SK-N-SH treated with all-trans-retinoic acid at 6 μM for 48 hours (cell line): ENCODE data around the gene RNF43.

Experiments
- ATAC-seq: fragments of 200-7000 bp; cut with Tn5 transposase; 3 replicates; pipeline ENCODE4 v1.9.1; 2020; ENCODE audit warnings: mild to moderate bottlenecking, moderate library complexity
- BACH2 ChIP-seq: fragments of 250-450 bp; sonication (Bioruptor Pico); IDR thresholded peaks from 2 replicates; pipeline ENCODE4 v1.9.0; 2021; ENCODE audit warnings: mild to moderate bottlenecking, borderline replicate concordance
- CREB5 ChIP-seq: fragments of 250-450 bp; sonication (Bioruptor Pico); IDR thresholded peaks from 2 replicates; pipeline ENCODE4 v1.5.1; 2020; ENCODE audit warnings: low read depth, mild to moderate bottlenecking, moderate library complexity
- CSDC2 ChIP-seq: fragments of 250-450 bp; sonication (Bioruptor Pico); IDR thresholded peaks from 2 replicates; pipeline ENCODE4 v1.5.0; 2020; ENCODE audit warnings: mild to moderate bottlenecking, moderate library complexity
- ESRRG ChIP-seq: fragments of 250-450 bp; sonication (Bioruptor Pico); IDR thresholded peaks from 2 replicates; pipeline ENCODE4 v1.6.1; 2021; ENCODE audit warnings: mild to moderate bottlenecking
- GLIS3 ChIP-seq: fragments of 250-450 bp; sonication (Bioruptor Pico); IDR thresholded peaks from 2 replicates; pipeline ENCODE4 v1.5.0; 2020; ENCODE audit warnings: mild to moderate bottlenecking, moderate library complexity
- ISL1 ChIP-seq: fragments of 250-450 bp; sonication (Bioruptor Pico); IDR thresholded peaks from 2 replicates; pipeline ENCODE4 v2.1.2; 2022; ENCODE audit warnings: mild to moderate bottlenecking, moderate library complexity
- OSR1 ChIP-seq: fragments of 250-450 bp; sonication (Bioruptor Pico); IDR thresholded peaks from 2 replicates; pipeline ENCODE4 v1.8.0; 2022; ENCODE audit warnings: moderate library complexity, mild to moderate bottlenecking, inconsistent platforms
- PATZ1 ChIP-seq: fragments of 250-450 bp; sonication (Bioruptor Pico); IDR thresholded peaks from 2 replicates; pipeline ENCODE4 v1.8.0; 2020; ENCODE audit warnings: mild to moderate bottlenecking, moderate library complexity, borderline replicate concordance
- PPARA ChIP-seq: fragments of 250-450 bp; sonication (Bioruptor Pico); IDR thresholded peaks from 2 replicates; pipeline ENCODE4 v1.5.0; 2020; ENCODE audit warnings: mild to moderate bottlenecking, borderline replicate concordance
- SNAI2 ChIP-seq: fragments of 250-450 bp; sonication (Bioruptor Pico); IDR thresholded peaks from 2 replicates; pipeline ENCODE4 v1.5.0; 2020; ENCODE audit warnings: mild to moderate bottlenecking, moderate library complexity
- TCF4 ChIP-seq: fragments of 250-450 bp; sonication (Bioruptor Pico); IDR thresholded peaks from 2 replicates; pipeline ENCODE4 v1.8.0; 2021; ENCODE audit warnings: mild to moderate bottlenecking, moderate library complexity, borderline replicate concordance
- TOX ChIP-seq: fragments of 250-450 bp; sonication (Bioruptor Pico); IDR thresholded peaks from 2 replicates; pipeline ENCODE4 v1.8.0; 2021; ENCODE audit warnings: mild to moderate bottlenecking, moderate library complexity, borderline replicate concordance
- TSHZ2 ChIP-seq: fragments of 250-450 bp; sonication (Bioruptor Pico); IDR thresholded peaks from 2 replicates; pipeline ENCODE4 v1.5.0; 2020; ENCODE audit warnings: mild to moderate bottlenecking, moderate library complexity
- ZC3H10 ChIP-seq: fragments of 250-450 bp; sonication (Bioruptor Pico); IDR thresholded peaks from 2 replicates; pipeline ENCODE4 v1.5.1; 2021; ENCODE audit warnings: mild to moderate bottlenecking, moderate library complexity
- ZFP3 ChIP-seq: fragments of 250-450 bp; sonication (Bioruptor Pico); IDR thresholded peaks from 2 replicates; pipeline ENCODE4 v1.5.0; 2020; ENCODE audit warnings: mild to moderate bottlenecking, moderate library complexity
- ZNF565 ChIP-seq: fragments of 450-650 bp; formaldehyde crosslinking; conservative IDR thresholded peaks from 2 replicates; pipeline ENCODE4 v1.5.0; 2020; ENCODE audit warnings: low read depth, mild to moderate bottlenecking, moderate library complexity
- ZNF8 ChIP-seq: fragments of 450-650 bp; formaldehyde crosslinking; IDR thresholded peaks from 2 replicates; pipeline ENCODE4 v1.5.0; 2020; ENCODE audit warnings: mild to moderate bottlenecking, moderate library complexity

The RNF43 gene

GRCh38 chr17:58417300-58418092, at the start of gene RNF43:
RNF43 (minus strand) TSS chr17:58417534; CDS start chr17:58415577, 1,957 bp downstream.
- ATAC-seq = peak; percentile 100

GRCh38 chr17:58455491-58455890, 38.2 kb upstream of the RNF43 start:
- no peak for TF ChIP-seq ZNF8 (CRISPR knock-in tag)

More at GRCh38 chr17:58417300-58418092, at the start of gene RNF43:
- TF ChIP-seq TOX (CRISPR knock-in tag) (no peak), CREB5 (CRISPR knock-in tag) (no peak), TSHZ2 (CRISPR knock-in tag) (0 out of 2 replicates have a peak, but pooled peaks have one; percentile 25), ZFP3 (CRISPR knock-in tag) (no peak), PATZ1 (CRISPR knock-in tag) (peak; percentile 21; the same call in 1 of the 2 replicates)

GRCh38 chr17:58452738-58453137, 35.4 kb upstream of the RNF43 start:
- TF ChIP-seq ESRRG (CRISPR knock-in tag) (no peak), GLIS3 (CRISPR knock-in tag) (no peak), SNAI2 (CRISPR knock-in tag) (no peak), CSDC2 (CRISPR knock-in tag) (no peak), TOX (CRISPR knock-in tag) (no peak), TCF4 (no peak), PATZ1 (CRISPR knock-in tag) (no peak), ISL1 (CRISPR knock-in tag) (no peak), ZC3H10 (no peak), BACH2 (CRISPR knock-in tag) (no peak), ZFP3 (CRISPR knock-in tag) (no peak), ZNF8 (CRISPR knock-in tag) (no peak), CREB5 (CRISPR knock-in tag) (no peak), OSR1 (CRISPR knock-in tag) (no peak), ZNF565 (CRISPR knock-in tag) (no peak), PPARA (CRISPR knock-in tag) (no peak)
- no peak for ATAC-seq

More at GRCh38 chr17:58455491-58455890, 38.2 kb upstream of the RNF43 start:
- ATAC-seq = no peak
